ENCODE measurements around the gene MT1M.

- TF ChIP-seq POLR2A (IDR thresholded peaks at IDR 0.05; ENCODE audit: low read depth, low read length) = no peak
- no peak for TF ChIP-seq POU2F2 (IDR thresholded peaks at IDR 0.05; ENCODE audit: low read depth, low read length)
- no peak for TF ChIP-seq POLR2AphosphoS5 (IDR thresholded peaks at IDR 0.05; ENCODE audit: low read depth, low read length)
- no peak for TF ChIP-seq TAF1 (IDR thresholded peaks at IDR 0.05; ENCODE audit: low read depth, low read length)
- no peak for TF ChIP-seq SPI1 (IDR thresholded peaks at IDR 0.05; ENCODE audit: low read depth, low read length)
Observed at GRCh38 chr16:56603589-56603988, 28.9 kb upstream of the MT1M start.

Measured in GM12891 (cell line).